Activated naive CD8-positive, alpha-beta T cell treated with anti-CD3 and anti-CD28 coated beads, Interleukin-2, amount 10 ng/mL, durations not matched to agents 7 days and 5 days (primary cell): ENCODE data around the gene NSUN2. TPM values are rescaled to one million over a fixed set of nuclear protein-coding genes. Genes with fewer than 3 reads are reported as not detected.
"Not testable (repeated sequence)": the region's sequence is repeated elsewhere in the genome, so short reads cannot be mapped to it uniquely, and the experiment has no call there.

Experiments used
- ATAC-seq: fragments of 150-1000 bp; cut with Tn5 transposase; one replicate; pipeline ENCODE4 v1.10.0; 2021; ENCODE audit warnings: low read depth, moderate library complexity
- POLR2A ChIA-PET: fragments of 350-600 bp; sonication (Branson Sonifier 250); formaldehyde crosslinking; loops from one replicate; lab custom pipeline; 2021; ENCODE audit warnings: antibody characterized with exemption; lab: Charles Lee
- DNase-seq: peaks from one replicate; pipeline ENCODE4 v3.0.0; 2021
- H3K27ac Mint-ChIP-seq: one replicate; pipeline ENCODE4 v1.8.0; 2022; ENCODE audit warnings: mild to moderate bottlenecking, mixed read lengths
- H3K27me3 Mint-ChIP-seq: one replicate; pipeline ENCODE4 v1.8.0; 2022; ENCODE audit warnings: mild to moderate bottlenecking, moderate library complexity, mixed read lengths
- H3K36me3 Mint-ChIP-seq: one replicate; pipeline ENCODE4 v1.8.0; 2021; ENCODE audit warnings: mild to moderate bottlenecking, mixed read lengths
- H3K4me1 Mint-ChIP-seq: one replicate; pipeline ENCODE4 v1.8.0; 2021; ENCODE audit warnings: mixed read lengths
- H3K4me3 Mint-ChIP-seq: one replicate; pipeline ENCODE4 v1.8.0; 2022; ENCODE audit warnings: mild to moderate bottlenecking, moderate library complexity, mixed read lengths
- H3K9me3 Mint-ChIP-seq: one replicate; pipeline ENCODE4 v1.8.0; 2021; ENCODE audit warnings: mixed read lengths
- total RNA-seq, 2 experiments: library from RNA; stranded (reverse); gene quantifications; one replicate each; pipeline ENCODE4 v1.2.3, GENCODE V29; 2021

The NSUN2 gene
- total RNA-seq, 2 experiments from 2014 or later, result 75.0 to 78.2 TPM

GRCh38 chr5:6660688-6661087, 27.8 kb upstream of the NSUN2 start:
- Mint-ChIP-seq H3K36me3 (peaks cover 34% of the 10 kb centered on the region), H3K4me1 (peaks cover 8% of the 10 kb centered on the region), H3K4me3 (no peak overlapping the region), H3K27me3 (no peaks in the 10 kb centered on the region), H3K27ac (no peak overlapping the region), H3K9me3 (peaks cover 11% of the 10 kb centered on the region)
- no peak for ATAC-seq
- DNase-seq, result no peak
- POLR2A ChIA-PET, result interaction anchor here (0.7 kb wide), 1 partner anchor 62 kb away, joined by 3 read pairs; no protein-coding TSS in a partner anchor

GRCh38 chr5:6659941-6660684, 27.3 kb upstream of the NSUN2 start:
- H3K4me1 Mint-ChIP-seq, result peaks cover 8% of the 10 kb centered on the region
- peaks cover 14% of the 10 kb centered on the region for H3K9me3 Mint-ChIP-seq
- DNase-seq (no peak), ATAC-seq (no peak)
- no peak overlapping the region for H3K4me3 Mint-ChIP-seq
- H3K36me3 Mint-ChIP-seq, result peaks cover 40% of the 10 kb centered on the region
- peak overlapping the region; percentile 57 for H3K27ac Mint-ChIP-seq
- POLR2A ChIA-PET, result interaction anchor here (0.7 kb wide), 1 partner anchor 62 kb away, joined by 3 read pairs; no protein-coding TSS in a partner anchor
- H3K27me3 Mint-ChIP-seq, result no peaks in the 10 kb centered on the region

- POLR2A ChIA-PET, result no interaction called here
- Mint-ChIP-seq H3K27ac (no peak overlapping the region), H3K4me1 (peaks cover 9% of the 10 kb centered on the region), H3K9me3 (peaks cover 14% of the 10 kb centered on the region), H3K4me3 (no peak overlapping the region), H3K36me3 (peaks cover 51% of the 10 kb centered on the region), H3K27me3 (no peaks in the 10 kb centered on the region)
- ATAC-seq (no peak), DNase-seq (no peak)
Observed at GRCh38 chr5:6656680-6657079, 23.8 kb upstream of the NSUN2 start.

GRCh38 chr5:6655432-6655831, 22.6 kb upstream of the NSUN2 start:
- H3K27ac Mint-ChIP-seq, result no peak overlapping the region
- H3K4me3 Mint-ChIP-seq, result no peak overlapping the region
- peaks cover 8% of the 10 kb centered on the region for H3K4me1 Mint-ChIP-seq
- no peak for ATAC-seq
- H3K27me3 Mint-ChIP-seq, result no peaks in the 10 kb centered on the region
- POLR2A ChIA-PET, result no interaction called here
- peaks cover 51% of the 10 kb centered on the region for H3K36me3 Mint-ChIP-seq
- no peak for DNase-seq
- H3K9me3 Mint-ChIP-seq, result peaks cover 14% of the 10 kb centered on the region

GRCh38 chr5:6652025-6652424, 19.2 kb upstream of the NSUN2 start:
- POLR2A ChIA-PET, result interaction anchor here (1.3 kb wide), 1 partner anchor 15 kb away, joined by 3 read pairs; no protein-coding TSS in a partner anchor
- ATAC-seq (no peak), DNase-seq (no peak)
- Mint-ChIP-seq H3K36me3 (peaks cover 45% of the 10 kb centered on the region), H3K9me3 (peaks cover 18% of the 10 kb centered on the region), H3K4me3 (no peak overlapping the region), H3K27me3 (no peaks in the 10 kb centered on the region), H3K4me1 (peaks cover 2% of the 10 kb centered on the region), H3K27ac (no peak overlapping the region)

- Mint-ChIP-seq H3K36me3 (peaks cover 36% of the 10 kb centered on the region), H3K9me3 (peaks cover 4% of the 10 kb centered on the region), H3K27me3 (no peaks in the 10 kb centered on the region), H3K4me1 (peaks cover 2% of the 10 kb centered on the region), H3K4me3 (no peak overlapping the region), H3K27ac (no peak overlapping the region)
- DNase-seq (no peak), ATAC-seq (no peak)
- POLR2A ChIA-PET, result no interaction called here
Observed at GRCh38 chr5:6649681-6650080, 16.8 kb upstream of the NSUN2 start.

GRCh38 chr5:6649186-6649585, 16.3 kb upstream of the NSUN2 start:
- H3K27ac Mint-ChIP-seq, result no peak overlapping the region
- peaks cover 2% of the 10 kb centered on the region for H3K4me1 Mint-ChIP-seq
- POLR2A ChIA-PET, result no interaction called here
- peaks cover 4% of the 10 kb centered on the region for H3K9me3 Mint-ChIP-seq
- H3K36me3 Mint-ChIP-seq, result peaks cover 35% of the 10 kb centered on the region
- DNase-seq, result no peak
- no peak for ATAC-seq
- no peaks in the 10 kb centered on the region for H3K27me3 Mint-ChIP-seq
- H3K4me3 Mint-ChIP-seq, result no peak overlapping the region

- ATAC-seq, H3K27ac Mint-ChIP-seq, POLR2A ChIA-PET: not testable (repeated sequence)
Observed at GRCh38 chr5:6645571-6646362, 12.9 kb upstream of the NSUN2 start.

GRCh38 chr5:6644794-6645241, 12.0 kb upstream of the NSUN2 start:
- Mint-ChIP-seq H3K36me3 (peaks cover 28% of the 10 kb centered on the region), H3K4me1 (no peaks in the 10 kb centered on the region), H3K4me3 (no peak overlapping the region), H3K27me3 (no peaks in the 10 kb centered on the region), H3K9me3 (peaks cover 2% of the 10 kb centered on the region), H3K27ac (no peak overlapping the region)
- no peak for ATAC-seq
- DNase-seq, result no peak
- POLR2A ChIA-PET, result no interaction called here

More at GRCh38 chr5:6645571-6646362, 12.9 kb upstream of the NSUN2 start:
- not testable (repeated sequence) for DNase-seq, H3K4me3 Mint-ChIP-seq, H3K4me1 Mint-ChIP-seq, H3K27me3 Mint-ChIP-seq, H3K9me3 Mint-ChIP-seq
- peaks cover 32% of the 10 kb centered on the region for H3K36me3 Mint-ChIP-seq

GRCh38 chr5:6642655-6643054, 9.8 kb upstream of the NSUN2 start:
- no peak overlapping the region for H3K27ac Mint-ChIP-seq
- H3K36me3 Mint-ChIP-seq, result peaks cover 18% of the 10 kb centered on the region
- POLR2A ChIA-PET, result interaction anchor here (1.0 kb wide), 1 partner anchor 9 kb away, joined by 4 read pairs; the partner anchor contains the start of genes NSUN2 and SRD5A1
- no peaks in the 10 kb centered on the region for H3K9me3 Mint-ChIP-seq
- ATAC-seq (no peak), DNase-seq (no peak)
- no peak overlapping the region for H3K4me3 Mint-ChIP-seq
- H3K27me3 Mint-ChIP-seq, result no peaks in the 10 kb centered on the region
- no peaks in the 10 kb centered on the region for H3K4me1 Mint-ChIP-seq

GRCh38 chr5:6638236-6638635, 5.4 kb upstream of the NSUN2 start:
- no peak overlapping the region for H3K4me3 Mint-ChIP-seq
- no peak for DNase-seq
- H3K4me1 Mint-ChIP-seq, result peaks cover 12% of the 10 kb centered on the region
- H3K9me3 Mint-ChIP-seq, result no peaks in the 10 kb centered on the region
- peaks cover 9% of the 10 kb centered on the region for H3K36me3 Mint-ChIP-seq
- no peak for ATAC-seq
- no peak overlapping the region for H3K27ac Mint-ChIP-seq
- no peaks in the 10 kb centered on the region for H3K27me3 Mint-ChIP-seq
- POLR2A ChIA-PET, result no interaction called here

GRCh38 chr5:6637590-6637989, 4.7 kb upstream of the NSUN2 start:
- Mint-ChIP-seq H3K4me3 (no peak overlapping the region), H3K9me3 (no peaks in the 10 kb centered on the region), H3K27ac (no peak overlapping the region), H3K36me3 (peaks cover 7% of the 10 kb centered on the region), H3K27me3 (no peaks in the 10 kb centered on the region), H3K4me1 (peaks cover 12% of the 10 kb centered on the region)
- DNase-seq (no peak), ATAC-seq (no peak)
- POLR2A ChIA-PET, result no interaction called here

GRCh38 chr5:6637022-6637421, 4.2 kb upstream of the NSUN2 start:
- no peaks in the 10 kb centered on the region for H3K27me3 Mint-ChIP-seq
- peaks cover 10% of the 10 kb centered on the region for H3K36me3 Mint-ChIP-seq
- DNase-seq (no peak), ATAC-seq (no peak)
- POLR2A ChIA-PET, result no interaction called here
- no peak overlapping the region for H3K27ac Mint-ChIP-seq
- no peaks in the 10 kb centered on the region for H3K9me3 Mint-ChIP-seq
- H3K4me3 Mint-ChIP-seq, result no peak overlapping the region
- H3K4me1 Mint-ChIP-seq, result peaks cover 12% of the 10 kb centered on the region
